GM21515 (cell line): ENCODE measurements around the gene GNG4.

Experiments
- ATAC-seq: cut with Tn5 transposase; IDR thresholded peaks from one replicate; pipeline ENCODE4 v1.9.1; 2021; ENCODE audit not compliant: unreplicated experiment

The GNG4 gene

DNA sequence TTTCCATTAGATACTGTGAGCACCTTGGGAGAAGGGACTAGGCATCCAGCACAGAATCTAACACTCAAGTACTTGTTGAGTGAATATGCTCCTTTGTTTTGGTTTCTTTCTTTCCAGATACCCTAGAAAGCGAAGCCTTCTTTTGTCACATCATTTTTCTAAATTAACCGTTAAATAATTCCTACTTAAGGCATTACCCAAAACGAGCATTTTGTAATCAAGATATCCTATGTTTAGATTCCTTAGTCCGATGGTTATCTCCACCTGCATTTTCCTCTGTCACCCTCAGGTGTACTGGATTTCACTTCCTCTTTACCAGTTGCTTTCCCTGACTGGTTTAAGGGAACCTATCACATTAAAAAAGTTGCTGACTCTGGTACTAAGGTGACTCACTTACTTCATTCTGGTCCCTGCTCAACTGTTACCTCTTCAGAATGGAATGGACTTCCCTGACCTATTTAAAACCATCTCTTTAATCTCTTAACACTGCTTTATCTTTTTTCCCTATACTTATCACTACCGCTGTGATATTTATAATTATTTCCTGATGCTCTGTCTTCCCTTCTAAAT lies 148.5 kb downstream of the GNG4 start:
- ATAC-seq, result no peak
